CD4-positive, CD25-positive, alpha-beta regulatory T cell (primary cell): ENCODE data around the gene RAB3C. TPM values are rescaled to one million over a fixed set of nuclear protein-coding genes. Genes with fewer than 3 reads are reported as not detected.
A peak's percentile ranks its signal among the peaks of the same experiment; 100 is the strongest.
"Not testable (repeated sequence)": the region's sequence is repeated elsewhere in the genome, so short reads cannot be mapped to it uniquely, and the experiment has no call there.

Source experiments
- ATAC-seq, 2 donors: fragments of 150-1000 bp; cut with Tn5 transposase; one replicate each; pipeline ENCODE4 v1.10.0; 2021; ENCODE audit warnings: low read depth in 2 of 2, moderate number of reproducible peaks in 2 of 2, moderate library complexity in 1 of 2
- DNase-seq, 3 donors: peaks; one replicate each; pipeline versions ENCODE4 v3.0.0 to v3.0.0-alpha.2; 2012 to 2022; ENCODE audit warnings: mixed read lengths in 1 of 3
- H3K27ac ChIP-seq: one replicate; pipeline ENCODE4 v1.7.0; 2013; ENCODE audit warnings: mild to moderate bottlenecking, low read length; ENCODE audit not compliant: insufficient read depth, poor library complexity, severe bottlenecking
- H3K27me3 ChIP-seq: one replicate; pipeline ENCODE4 v1.7.0; 2013; ENCODE audit warnings: low read length; ENCODE audit not compliant: control insufficient read depth, insufficient read depth
- H3K36me3 ChIP-seq: one replicate; pipeline ENCODE4 v1.7.0; 2013; ENCODE audit warnings: mild to moderate bottlenecking, low read length, moderate library complexity; ENCODE audit not compliant: control insufficient read depth, insufficient read depth
- H3K4me1 ChIP-seq: 2 replicates; pipeline ENCODE4 v1.7.0; 2013; ENCODE audit warnings: mild to moderate bottlenecking, low read length; ENCODE audit not compliant: insufficient read depth, control insufficient read depth, poor library complexity, severe bottlenecking
- H3K4me3 ChIP-seq: one replicate; pipeline ENCODE4 v1.7.0; 2013; ENCODE audit warnings: low read depth, mild to moderate bottlenecking, low read length, moderate library complexity
- H3K9me3 ChIP-seq, 2 experiments: 1 replicate in 1 of 2; 2 replicates in 1 of 2; pipeline ENCODE4 v1.7.0; 2013; ENCODE audit warnings: low read length in 2 of 2, mild to moderate bottlenecking in 1 of 2, moderate library complexity in 1 of 2; ENCODE audit not compliant: control insufficient read depth in 2 of 2
- H3K27ac Mint-ChIP-seq, 3 donors: one replicate each; pipeline ENCODE4 v1.8.0; 2020 to 2022; ENCODE audit warnings: mild to moderate bottlenecking in 3 of 3, mixed read lengths in 3 of 3, moderate library complexity in 2 of 3
- H3K27me3 Mint-ChIP-seq: one replicate; pipeline ENCODE4 v1.8.0; 2022; ENCODE audit warnings: mild to moderate bottlenecking, mixed read lengths
- H3K36me3 Mint-ChIP-seq: one replicate; pipeline ENCODE4 v1.8.0; 2020; ENCODE audit warnings: mixed read lengths
- H3K4me1 Mint-ChIP-seq, 4 donors: one replicate each; pipeline ENCODE4 v1.8.0; 2020 to 2022; ENCODE audit warnings: mixed read lengths in 4 of 4, mild to moderate bottlenecking in 1 of 4
- H3K4me3 Mint-ChIP-seq, 4 donors: one replicate each; pipeline ENCODE4 v1.8.0; 2020 to 2022; ENCODE audit warnings: mild to moderate bottlenecking in 4 of 4, mixed read lengths in 4 of 4, moderate library complexity in 3 of 4
- H3K9me3 Mint-ChIP-seq, 7 donors: one replicate each; pipeline ENCODE4 v1.8.0; 2020 to 2022; ENCODE audit warnings: mixed read lengths in 7 of 7, mild to moderate bottlenecking in 3 of 7, moderate library complexity in 2 of 7
- polyA plus RNA-seq, 4 donors: library from polyadenylated mRNA; unstranded; fragments of 300-500 nt; fragmentation: Illumina TruSeq; gene quantifications; one replicate each; pipeline ENCODE4 v1.2.3, GENCODE V29; 2021
- total RNA-seq: library from RNA; stranded (reverse); gene quantifications from one replicate; pipeline ENCODE4 v1.2.3, GENCODE V29; 2022

RAB3C gene
- total and polyA plus RNA-seq, 5 donors from 2014 or later, result not detected

DNA sequence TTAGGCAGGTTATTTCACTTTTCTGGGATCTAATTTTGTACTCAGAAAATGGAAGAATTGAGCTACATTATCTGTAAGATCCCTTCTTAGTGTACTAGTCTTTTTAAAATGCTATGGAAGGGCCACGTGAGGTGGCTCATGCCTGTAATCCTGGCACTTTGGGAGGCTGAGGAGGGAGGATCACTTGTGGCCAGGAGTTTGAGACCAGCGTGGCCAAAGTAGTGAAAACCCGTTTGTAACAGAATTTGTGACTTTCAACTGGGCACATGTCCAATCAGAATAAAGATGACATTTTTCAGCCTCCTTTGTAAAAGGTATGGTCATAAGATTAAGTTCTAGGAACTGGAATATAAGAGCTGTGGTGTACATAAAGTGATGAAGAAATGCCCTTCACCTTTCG lies 3.1 kb upstream of the RAB3C start:
- H3K27ac ChIP-seq, result no peak overlapping the region
- H3K4me3 ChIP-seq, result no peak overlapping the region
- Mint-ChIP-seq H3K4me3 (no peak overlapping the region), H3K4me1 (peaks cover 5 to 18% (median 9%) of the 10 kb centered on the region in 4 donors), H3K36me3 (no peaks in the 10 kb centered on the region), H3K9me3 (peaks cover 0 to 15% (median 0%) of the 10 kb centered on the region in 7 donors), H3K27me3 (peaks cover 37% of the 10 kb centered on the region), H3K27ac (no peak overlapping the region)
- no peaks in the 10 kb centered on the region for H3K4me1 ChIP-seq
- H3K27me3 ChIP-seq, result peaks cover 29% of the 10 kb centered on the region
- DNase-seq (no peak), ATAC-seq (no peak)
- H3K9me3 ChIP-seq, result no peaks in the 10 kb centered on the region
- H3K36me3 ChIP-seq, result no peaks in the 10 kb centered on the region

DNA sequence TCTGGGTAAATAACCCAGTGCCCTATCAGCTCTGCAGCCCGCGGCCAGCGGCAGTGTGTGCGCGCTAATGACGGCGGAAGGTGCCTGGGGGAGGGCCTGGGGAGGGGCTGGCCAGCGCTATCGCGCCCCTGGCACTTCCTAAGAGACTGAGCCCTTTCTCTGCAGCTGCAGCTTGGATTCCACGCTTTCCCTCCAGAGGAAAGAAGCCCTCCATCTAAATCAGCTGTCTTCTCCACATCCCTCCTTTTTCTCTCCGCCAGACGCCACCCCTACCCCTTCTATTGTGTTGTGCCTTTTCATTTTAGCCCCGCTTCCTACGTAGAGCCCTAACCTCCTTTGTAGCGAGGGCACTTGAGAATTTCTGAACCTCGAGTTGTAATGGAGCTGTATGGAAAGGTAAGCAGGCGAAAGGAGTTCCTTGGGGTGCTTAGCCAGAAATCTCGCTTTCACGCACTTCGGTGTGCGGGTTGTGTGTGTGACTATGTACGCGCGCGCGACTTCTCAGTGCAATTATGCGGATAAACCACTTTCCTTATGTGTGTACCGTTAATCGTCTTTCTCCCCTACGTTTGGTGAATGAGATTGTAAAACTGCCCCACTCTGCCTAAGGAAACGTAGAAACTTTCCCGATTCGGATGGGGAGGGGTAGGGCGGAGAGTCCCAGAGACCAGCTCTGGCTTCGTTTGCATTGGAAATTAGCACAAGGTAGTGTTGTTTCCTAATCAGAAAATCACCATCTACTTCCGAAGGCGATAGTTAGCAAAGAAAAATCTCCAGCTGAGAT lies 664 bp upstream of the RAB3C start:
- no peak overlapping the region for H3K27ac Mint-ChIP-seq
- H3K4me3 Mint-ChIP-seq, result peak overlapping the region in 3 of 4 donors; percentile 55 to 75 (median 58)
- ATAC-seq, result no peak
- peak overlapping the region; percentile 7 for H3K4me3 ChIP-seq
- peaks cover 0 to 7% (median 0%) of the 10 kb centered on the region in 7 donors for H3K9me3 Mint-ChIP-seq
- no peak overlapping the region for H3K27ac ChIP-seq
- DNase-seq, result no peak
- no peaks in the 10 kb centered on the region for H3K36me3 ChIP-seq
- H3K36me3 Mint-ChIP-seq, result no peaks in the 10 kb centered on the region
- H3K27me3 Mint-ChIP-seq, result peaks cover 42% of the 10 kb centered on the region
- H3K4me1 ChIP-seq, result no peaks in the 10 kb centered on the region
- no peaks in the 10 kb centered on the region for H3K9me3 ChIP-seq
- peaks cover 5 to 18% (median 9%) of the 10 kb centered on the region in 4 donors for H3K4me1 Mint-ChIP-seq
- H3K27me3 ChIP-seq, result peaks cover 29% of the 10 kb centered on the region

DNA sequence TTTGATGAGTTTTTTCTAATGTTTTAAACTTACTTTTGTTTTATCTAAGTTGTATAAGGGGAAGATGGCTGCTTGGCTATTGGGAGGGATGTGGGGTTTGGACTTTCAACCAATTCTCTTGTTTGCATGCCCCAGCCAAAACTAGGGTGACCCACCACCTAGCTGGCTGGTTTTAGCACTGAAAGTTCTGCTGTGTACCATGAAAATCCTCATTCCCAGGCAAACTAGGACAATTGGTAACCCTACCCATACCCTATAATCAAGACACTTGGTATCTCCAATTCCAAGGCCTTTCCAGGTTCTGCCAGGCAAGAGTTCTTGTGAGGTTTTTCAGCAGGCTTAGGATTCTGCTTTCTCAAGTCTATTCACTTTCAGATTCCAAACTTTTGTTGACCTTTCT lies 13.1 kb downstream of the RAB3C start:
- H3K4me3 ChIP-seq, result no peak overlapping the region
- no peak overlapping the region for H3K27ac ChIP-seq
- no peaks in the 10 kb centered on the region for H3K27me3 Mint-ChIP-seq
- H3K9me3 ChIP-seq, result no peaks in the 10 kb centered on the region
- no peak overlapping the region for H3K4me3 Mint-ChIP-seq
- no peak overlapping the region for H3K27ac Mint-ChIP-seq
- ATAC-seq, result no peak
- H3K4me1 ChIP-seq, result no peaks in the 10 kb centered on the region
- DNase-seq, result peak in 1 of 3 donors; percentile 8
- no peaks in the 10 kb centered on the region for H3K4me1 Mint-ChIP-seq
- peaks cover 0 to 4% (median 0%) of the 10 kb centered on the region in 7 donors for H3K9me3 Mint-ChIP-seq
- no peaks in the 10 kb centered on the region for H3K36me3 Mint-ChIP-seq
- no peaks in the 10 kb centered on the region for H3K36me3 ChIP-seq
- no peaks in the 10 kb centered on the region for H3K27me3 ChIP-seq

DNA sequence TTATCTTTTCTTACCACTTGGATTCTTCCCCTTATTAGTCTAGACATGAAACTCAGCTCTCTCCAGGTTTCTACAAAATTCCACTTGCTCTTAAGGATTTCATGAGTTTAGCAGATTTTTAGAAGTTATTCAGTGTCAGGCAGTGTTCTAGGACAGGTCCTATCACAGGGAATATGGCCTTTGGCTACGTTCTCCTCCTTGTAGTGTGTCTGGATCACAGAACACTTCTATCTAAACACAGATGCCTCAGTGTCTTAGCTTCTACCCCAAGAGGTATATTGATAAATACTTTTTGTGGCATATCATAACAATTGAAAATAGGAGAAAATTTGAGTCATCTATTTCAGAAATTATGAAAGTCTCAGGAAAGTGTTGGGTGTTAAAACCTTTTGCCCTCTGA lies 15.6 kb downstream of the RAB3C start:
- Histone ChIP-seq H3K36me3 (no peaks in the 10 kb centered on the region), H3K9me3 (no peaks in the 10 kb centered on the region), H3K27me3 (no peaks in the 10 kb centered on the region), H3K4me3 (no peak overlapping the region), H3K4me1 (no peaks in the 10 kb centered on the region), H3K27ac (no peak overlapping the region)
- Mint-ChIP-seq H3K27me3 (no peaks in the 10 kb centered on the region), H3K9me3 (peaks cover 0 to 8% (median 2%) of the 10 kb centered on the region in 7 donors), H3K4me3 (no peak overlapping the region), H3K27ac (no peak overlapping the region), H3K4me1 (no peaks in the 10 kb centered on the region), H3K36me3 (no peaks in the 10 kb centered on the region)
- DNase-seq (no peak), ATAC-seq (no peak)

DNA sequence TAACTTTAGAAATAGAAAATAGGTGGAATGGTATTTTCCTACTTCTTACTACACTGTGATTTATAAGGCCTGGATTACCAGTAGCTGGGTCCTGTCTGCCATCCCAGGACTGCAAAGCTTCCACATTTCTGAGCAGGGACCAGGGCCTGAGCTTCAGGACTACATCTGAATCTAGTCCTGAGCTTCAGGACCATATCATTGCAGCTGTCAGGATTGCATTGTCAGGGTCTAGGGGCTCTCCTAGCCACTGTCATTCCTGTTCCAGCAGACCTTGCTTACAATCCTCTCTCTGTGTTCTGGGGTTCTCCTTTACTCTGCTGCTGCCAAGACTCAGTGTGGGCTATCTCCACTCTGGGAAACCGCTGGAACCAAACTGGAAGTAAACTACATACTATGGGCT lies 16.3 kb downstream of the RAB3C start:
- Histone ChIP-seq H3K4me1 (no peaks in the 10 kb centered on the region), H3K27ac (no peak overlapping the region), H3K9me3 (no peaks in the 10 kb centered on the region), H3K27me3 (no peaks in the 10 kb centered on the region), H3K36me3 (no peaks in the 10 kb centered on the region), H3K4me3 (no peak overlapping the region)
- H3K4me3 Mint-ChIP-seq, result no peak overlapping the region
- H3K9me3 Mint-ChIP-seq, result peaks cover 0 to 8% (median 4%) of the 10 kb centered on the region in 7 donors
- no peak for ATAC-seq
- DNase-seq, result no peak
- H3K4me1 Mint-ChIP-seq, result no peaks in the 10 kb centered on the region
- H3K36me3 Mint-ChIP-seq, result no peaks in the 10 kb centered on the region
- no peaks in the 10 kb centered on the region for H3K27me3 Mint-ChIP-seq
- no peak overlapping the region for H3K27ac Mint-ChIP-seq

- not testable (repeated sequence) for H3K27ac ChIP-seq, H3K36me3 ChIP-seq, H3K27me3 ChIP-seq, H3K9me3 Mint-ChIP-seq, H3K4me3 ChIP-seq, DNase-seq, H3K27ac Mint-ChIP-seq, H3K4me3 Mint-ChIP-seq, H3K27me3 Mint-ChIP-seq, H3K36me3 Mint-ChIP-seq, H3K9me3 ChIP-seq, ATAC-seq, H3K4me1 ChIP-seq, H3K4me1 Mint-ChIP-seq
Observed at GRCh38 chr5:58600613-58601012, 17.7 kb downstream of the RAB3C start.

GRCh38 chr5:58602889-58603288 lies 20.0 kb downstream of the RAB3C start:
- not testable (repeated sequence) for H3K27ac ChIP-seq, H3K36me3 Mint-ChIP-seq, H3K27me3 Mint-ChIP-seq, H3K9me3 ChIP-seq, H3K36me3 ChIP-seq, H3K27ac Mint-ChIP-seq, H3K4me1 ChIP-seq, H3K4me3 ChIP-seq, DNase-seq, H3K27me3 ChIP-seq, H3K4me1 Mint-ChIP-seq, H3K4me3 Mint-ChIP-seq, ATAC-seq
- peaks cover 0 to 15% (median 4%) of the 10 kb centered on the region in 7 donors for H3K9me3 Mint-ChIP-seq

- DNase-seq, result no peak
- H3K36me3 Mint-ChIP-seq, result no peaks in the 10 kb centered on the region
- no peaks in the 10 kb centered on the region for H3K27me3 Mint-ChIP-seq
- no peaks in the 10 kb centered on the region for H3K4me1 Mint-ChIP-seq
- Histone ChIP-seq H3K4me3 (no peak overlapping the region), H3K4me1 (no peaks in the 10 kb centered on the region), H3K36me3 (no peaks in the 10 kb centered on the region), H3K9me3 (no peaks in the 10 kb centered on the region), H3K27ac (no peak overlapping the region), H3K27me3 (no peaks in the 10 kb centered on the region)
- H3K9me3 Mint-ChIP-seq, result peaks cover 0 to 23% (median 4%) of the 10 kb centered on the region in 7 donors
- no peak for ATAC-seq
- no peak overlapping the region for H3K27ac Mint-ChIP-seq
- H3K4me3 Mint-ChIP-seq, result no peak overlapping the region
Observed at GRCh38 chr5:58606064-58606463, 23.2 kb downstream of the RAB3C start.
